ENCODE data around the gene S100A12.

Gene S100A12

DNA sequence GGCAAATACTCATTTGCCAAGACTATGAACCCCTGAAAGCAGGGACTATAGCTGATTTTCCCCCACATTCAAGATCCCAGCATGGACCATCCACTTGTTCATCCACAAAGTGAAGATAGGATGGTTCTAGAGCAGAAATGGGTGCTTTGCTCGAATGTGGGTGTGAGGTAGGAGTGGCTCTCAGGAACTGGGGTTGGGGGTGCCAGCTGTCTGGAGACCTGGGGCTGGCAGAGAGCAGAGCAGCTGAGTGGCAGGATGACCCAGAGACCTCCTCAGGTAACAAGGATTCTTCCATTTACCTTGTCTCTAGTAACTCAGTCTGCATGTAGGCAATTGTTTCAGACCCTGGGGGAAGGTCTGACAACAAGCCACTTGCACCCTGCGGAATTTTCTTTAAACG, 11.8 kb downstream of the S100A12 start:
- in situ Hi-C loops (cut with HindIII; ENCODE audit: low pct_ligation_motif_present, low sequenced_read_pairs) = loop anchor here (25.0 kb wide), 1 partner anchor 124 kb away; no protein-coding TSS in a partner anchor
- TF ChIP-seq, protein P1, sequence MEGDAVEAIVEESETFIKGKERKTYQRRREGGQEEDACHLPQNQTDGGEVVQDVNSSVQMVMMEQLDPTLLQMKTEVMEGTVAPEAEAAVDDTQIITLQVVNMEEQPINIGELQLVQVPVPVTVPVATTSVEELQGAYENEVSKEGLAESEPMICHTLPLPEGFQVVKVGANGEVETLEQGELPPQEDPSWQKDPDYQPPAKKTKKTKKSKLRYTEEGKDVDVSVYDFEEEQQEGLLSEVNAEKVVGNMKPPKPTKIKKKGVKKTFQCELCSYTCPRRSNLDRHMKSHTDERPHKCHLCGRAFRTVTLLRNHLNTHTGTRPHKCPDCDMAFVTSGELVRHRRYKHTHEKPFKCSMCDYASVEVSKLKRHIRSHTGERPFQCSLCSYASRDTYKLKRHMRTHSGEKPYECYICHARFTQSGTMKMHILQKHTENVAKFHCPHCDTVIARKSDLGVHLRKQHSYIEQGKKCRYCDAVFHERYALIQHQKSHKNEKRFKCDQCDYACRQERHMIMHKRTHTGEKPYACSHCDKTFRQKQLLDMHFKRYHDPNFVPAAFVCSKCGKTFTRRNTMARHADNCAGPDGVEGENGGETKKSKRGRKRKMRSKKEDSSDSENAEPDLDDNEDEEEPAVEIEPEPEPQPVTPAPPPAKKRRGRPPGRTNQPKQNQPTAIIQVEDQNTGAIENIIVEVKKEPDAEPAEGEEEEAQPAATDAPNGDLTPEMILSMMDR (IDR thresholded peaks at IDR 0.05; ENCODE audit: low read depth, low read length, missing control alignments) = no peak
- H3K27me3 ChIP-seq (replicated peaks) = no peaks in the 10 kb centered on the region
- no peak overlapping the region for H3K27ac ChIP-seq
- H3K36me3 ChIP-seq (replicated peaks) = no peaks in the 10 kb centered on the region
- no peak for DNase-seq
- H3K4me3 ChIP-seq (ENCODE audit: low read depth, low read length) = no peak overlapping the region

DNA sequence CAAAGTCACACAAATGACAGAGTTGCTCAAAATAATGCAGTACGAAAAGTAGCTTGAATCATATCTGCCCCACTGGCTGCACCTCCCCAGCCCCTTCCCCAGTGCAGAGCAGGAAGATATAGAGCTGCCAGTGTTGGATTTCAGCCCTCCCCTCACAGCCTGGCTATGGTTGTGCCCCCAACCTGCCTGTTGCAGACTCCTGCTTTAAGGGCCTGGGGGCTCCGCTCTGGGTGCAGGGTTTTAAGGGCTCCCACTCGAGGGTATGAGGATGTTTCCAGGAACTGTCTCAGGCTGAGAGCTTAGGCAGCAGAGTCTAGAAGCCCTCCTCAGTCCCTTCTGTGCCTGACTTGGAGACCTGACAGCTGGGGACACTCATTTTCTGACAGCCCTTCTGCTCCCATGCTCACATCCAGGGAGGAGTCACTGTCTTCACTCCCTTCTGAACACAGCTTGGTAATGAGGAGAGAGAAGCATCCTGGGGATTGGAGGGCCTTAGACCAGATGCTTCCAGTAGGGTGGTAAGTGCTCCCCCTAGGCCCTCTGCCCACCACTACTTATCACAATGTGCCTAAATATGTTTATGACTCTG, 13.1 kb downstream of the S100A12 start:
- no peak overlapping the region for H3K4me3 ChIP-seq (ENCODE audit: low read depth, low read length)
- H3K36me3 ChIP-seq (replicated peaks) = no peaks in the 10 kb centered on the region
- in situ Hi-C loops (cut with HindIII; ENCODE audit: low pct_ligation_motif_present, low sequenced_read_pairs) = loop anchor here (25.0 kb wide), 1 partner anchor 125 kb away; no protein-coding TSS in a partner anchor
- H3K27me3 ChIP-seq (replicated peaks) = peaks cover under 1% of the 10 kb centered on the region
- no peak for DNase-seq
- H3K27ac ChIP-seq = no peak overlapping the region
- TF ChIP-seq, protein P1 (IDR thresholded peaks at IDR 0.05; ENCODE audit: low read depth, low read length, missing control alignments) = no peak

DNA sequence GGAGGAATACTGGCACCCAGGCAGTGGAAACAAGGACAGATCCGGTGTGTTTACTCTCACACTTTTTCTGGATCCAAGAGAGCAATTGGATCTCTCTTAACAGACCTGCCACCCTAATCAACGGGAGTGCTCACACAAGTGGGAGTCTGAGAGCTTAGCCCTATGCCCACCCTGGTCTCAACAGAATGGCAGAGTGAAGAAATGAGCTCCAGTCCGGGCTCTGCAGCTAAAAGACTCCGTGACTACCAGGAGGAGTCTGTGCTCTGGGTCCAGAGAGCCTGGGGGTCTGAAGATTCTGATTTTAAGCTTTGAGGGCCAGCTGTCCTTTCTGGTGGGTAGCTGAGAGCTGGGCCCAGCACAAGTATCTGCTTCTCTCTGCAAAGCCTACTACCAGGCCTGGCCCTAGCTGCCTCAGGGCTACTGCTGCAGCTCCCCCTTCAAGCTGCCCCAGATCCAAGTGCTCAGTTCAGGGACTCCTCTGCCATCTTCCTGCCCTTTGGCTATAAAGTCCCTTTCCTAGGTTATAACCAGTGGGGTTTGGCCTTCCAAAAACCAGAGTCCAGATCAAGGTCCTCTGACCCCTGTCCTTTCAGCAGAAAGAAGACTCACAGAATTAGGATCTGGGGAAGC, 13.8 kb downstream of the S100A12 start:
- H3K4me3 ChIP-seq (ENCODE audit: low read depth, low read length) = no peak overlapping the region
- H3K36me3 ChIP-seq (replicated peaks) = no peaks in the 10 kb centered on the region
- H3K27ac ChIP-seq = no peak overlapping the region
- H3K27me3 ChIP-seq (replicated peaks) = peaks cover 3% of the 10 kb centered on the region
- in situ Hi-C loops (cut with HindIII; ENCODE audit: low pct_ligation_motif_present, low sequenced_read_pairs) = loop anchor here (25.0 kb wide), 1 partner anchor 126 kb away; no protein-coding TSS in a partner anchor
- no peak for DNase-seq
- TF ChIP-seq, protein P1 (IDR thresholded peaks at IDR 0.05; ENCODE audit: low read depth, low read length, missing control alignments) = no peak

DNA sequence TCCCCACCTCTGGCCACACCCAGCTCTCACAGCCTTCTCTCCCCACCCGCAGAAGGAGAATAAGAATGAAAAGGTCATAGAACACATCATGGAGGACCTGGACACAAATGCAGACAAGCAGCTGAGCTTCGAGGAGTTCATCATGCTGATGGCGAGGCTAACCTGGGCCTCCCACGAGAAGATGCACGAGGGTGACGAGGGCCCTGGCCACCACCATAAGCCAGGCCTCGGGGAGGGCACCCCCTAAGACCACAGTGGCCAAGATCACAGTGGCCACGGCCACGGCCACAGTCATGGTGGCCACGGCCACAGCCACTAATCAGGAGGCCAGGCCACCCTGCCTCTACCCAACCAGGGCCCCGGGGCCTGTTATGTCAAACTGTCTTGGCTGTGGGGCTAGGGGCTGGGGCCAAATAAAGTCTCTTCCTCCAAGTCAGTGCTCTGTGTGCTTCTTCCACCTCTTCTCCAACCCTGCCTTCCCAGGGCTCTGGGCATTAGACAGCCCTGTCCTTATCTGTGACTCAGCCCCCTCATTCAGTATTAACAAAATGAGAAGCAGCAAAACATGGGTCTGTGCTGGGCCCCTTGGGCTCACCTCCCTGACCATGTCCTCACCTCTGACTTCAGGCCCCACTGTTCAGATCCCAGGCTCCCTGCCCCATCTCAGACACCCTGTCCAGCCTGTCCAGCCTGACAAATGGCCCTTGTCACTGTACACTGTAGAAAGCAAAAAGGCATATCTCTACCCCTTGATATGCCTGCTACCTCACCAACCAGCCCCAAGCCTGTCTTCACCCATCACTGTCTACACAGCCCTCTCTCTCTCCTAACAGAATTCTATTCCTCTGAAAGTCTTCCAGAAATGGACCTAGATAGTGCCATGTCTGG, 14.6 kb downstream of the S100A12 start:
- H3K4me3 ChIP-seq (ENCODE audit: low read depth, low read length) = no peak overlapping the region
- H3K27ac ChIP-seq = no peak overlapping the region
- H3K36me3 ChIP-seq (replicated peaks) = no peaks in the 10 kb centered on the region
- in situ Hi-C loops (cut with HindIII; ENCODE audit: low pct_ligation_motif_present, low sequenced_read_pairs) = loop anchor here (25.0 kb wide), 1 partner anchor 126 kb away; no protein-coding TSS in a partner anchor
- TF ChIP-seq, protein P1 (IDR thresholded peaks at IDR 0.05; ENCODE audit: low read depth, low read length, missing control alignments) = no peak
- DNase-seq = no peak
- peaks cover 3% of the 10 kb centered on the region for H3K27me3 ChIP-seq (replicated peaks)

DNA sequence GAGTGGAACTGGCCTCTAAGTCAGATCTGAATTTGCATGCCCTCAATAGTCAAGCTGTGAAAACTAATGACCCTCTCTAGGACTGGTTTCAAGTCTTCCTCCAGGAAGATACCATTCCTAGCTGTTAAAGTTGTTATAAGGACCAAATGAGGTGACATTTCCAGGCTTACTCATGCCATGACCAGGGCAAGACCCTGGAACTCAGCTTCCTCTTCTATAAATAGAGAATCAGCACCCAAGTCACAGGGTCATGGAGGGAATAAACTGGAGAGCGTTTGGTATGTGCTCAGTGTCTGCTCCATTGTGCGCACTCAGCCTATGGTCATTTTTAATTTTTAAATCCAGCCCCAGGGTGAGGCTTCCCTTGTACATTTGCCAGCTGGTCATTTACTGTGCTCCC, 15.2 kb downstream of the S100A12 start:
- H3K27me3 ChIP-seq (replicated peaks) = peaks cover 3% of the 10 kb centered on the region
- no peak for DNase-seq
- H3K27ac ChIP-seq = no peak overlapping the region
- TF ChIP-seq, protein P1 (IDR thresholded peaks at IDR 0.05; ENCODE audit: low read depth, low read length, missing control alignments) = no peak
- H3K4me3 ChIP-seq (ENCODE audit: low read depth, low read length) = no peak overlapping the region
- H3K36me3 ChIP-seq (replicated peaks) = no peaks in the 10 kb centered on the region
- in situ Hi-C loops (cut with HindIII; ENCODE audit: low pct_ligation_motif_present, low sequenced_read_pairs) = loop anchor here (25.0 kb wide), 1 partner anchor 127 kb away; no protein-coding TSS in a partner anchor
